GM21447 (cell line): ENCODE data around the gene PALD1.

ENCODE experiments used
- ATAC-seq: cut with Tn5 transposase; IDR thresholded peaks from one replicate; pipeline ENCODE4 v1.9.1; 2021; ENCODE audit not compliant: unreplicated experiment

The PALD1 gene

DNA sequence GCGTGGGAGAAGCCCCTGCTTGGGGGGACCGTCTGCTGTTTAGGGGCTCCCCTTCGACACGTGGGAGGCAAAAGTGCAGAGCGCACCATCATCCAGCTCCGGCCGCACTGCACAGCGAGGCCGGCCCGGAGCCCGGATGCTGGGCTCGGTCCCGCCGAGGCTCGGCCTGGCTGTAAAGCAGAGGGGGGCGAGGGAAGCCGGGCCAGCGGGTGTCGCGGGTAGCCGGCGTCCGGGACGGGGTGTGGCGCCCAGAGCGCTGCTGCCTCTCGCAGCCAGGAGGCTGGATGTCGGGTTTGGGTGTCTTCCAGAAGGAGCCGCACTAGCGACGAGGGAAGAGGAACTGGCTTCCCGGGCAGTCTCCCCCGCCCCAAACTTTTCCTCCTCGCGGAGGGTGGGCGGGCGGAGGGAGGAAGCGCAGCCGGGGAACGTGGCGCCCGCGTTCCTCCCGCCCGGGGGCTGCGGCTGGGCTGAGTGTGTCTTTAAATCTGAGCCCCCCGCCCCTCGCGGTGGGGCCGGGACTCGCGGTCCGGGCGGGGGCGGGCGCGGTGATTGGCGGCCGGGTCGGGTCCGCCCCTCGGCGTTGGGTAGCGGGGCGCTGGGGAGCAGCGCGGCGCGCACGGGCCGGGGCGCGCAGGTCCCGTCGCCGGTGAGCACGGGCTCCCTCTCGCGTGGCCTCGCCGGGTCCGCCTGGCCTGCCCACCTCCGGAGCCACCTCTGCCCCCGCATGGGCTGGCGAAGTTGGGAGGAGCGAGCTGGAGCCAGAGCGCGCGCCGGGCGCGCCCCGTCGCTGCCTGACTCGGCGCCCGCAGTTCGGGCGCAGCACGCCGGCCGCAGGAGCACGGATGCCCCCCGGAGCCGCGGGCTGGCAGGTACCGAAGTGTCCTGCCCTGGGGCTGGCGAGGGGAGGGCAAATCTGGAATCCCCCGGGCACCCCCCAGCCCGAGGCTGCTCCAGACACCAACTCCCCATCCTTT is at the start of gene PALD1:
TSS of gene PALD1 (plus strand) at position 577 of the 974 bp plus-strand sequence. CDS start 47,185 bp downstream, outside the sequence.
- ATAC-seq = no peak

DNA sequence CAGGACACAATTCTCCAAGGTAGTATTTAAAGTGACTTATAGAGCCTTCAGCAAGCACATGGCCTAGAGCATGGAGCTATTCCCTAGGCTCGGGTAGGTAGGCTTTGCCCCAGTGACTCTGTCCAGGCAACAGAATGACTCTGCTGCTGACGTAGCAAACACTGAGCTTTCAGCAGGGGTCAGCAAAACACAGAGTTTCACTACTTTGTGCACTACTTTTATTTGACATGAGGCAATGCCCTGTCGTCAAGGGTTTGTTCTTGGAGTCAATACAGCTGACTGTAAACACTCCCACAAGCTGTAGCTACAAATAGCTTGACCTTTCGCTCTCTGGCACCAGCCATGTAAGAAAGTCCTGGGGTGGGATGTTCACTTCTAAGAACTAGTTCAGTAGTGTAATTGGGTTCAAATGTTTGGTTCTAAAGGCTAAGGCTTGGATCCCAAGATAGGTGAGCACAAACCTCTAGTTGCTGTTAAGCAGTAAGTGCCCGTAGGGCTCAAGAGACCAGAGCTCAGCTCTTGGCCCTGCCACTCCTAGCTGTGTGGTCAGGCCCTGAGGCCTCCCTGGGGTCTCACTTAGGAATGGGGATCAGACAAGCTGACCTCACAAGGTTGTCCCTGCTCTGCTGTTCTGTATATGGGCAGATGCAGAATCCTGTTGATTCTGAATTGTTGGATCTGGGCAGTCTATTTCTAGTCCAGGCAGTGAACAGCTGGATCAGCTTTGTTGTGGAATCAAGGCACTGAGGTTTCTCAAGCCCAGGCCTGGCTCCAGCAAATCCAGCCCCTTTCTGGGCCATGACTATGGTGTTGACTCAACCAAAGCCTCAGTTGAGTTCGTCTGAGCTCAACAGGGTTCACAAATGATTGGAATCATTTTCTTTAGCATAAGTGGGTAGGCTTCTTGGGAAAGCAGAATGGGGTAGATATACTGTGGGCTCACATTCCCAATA is 47.8 kb upstream of the PALD1 start:
- ATAC-seq = no peak

- no peak for ATAC-seq
Observed at GRCh38 chr10:70432101-70432500, 46.5 kb upstream of the PALD1 start.

- no peak for ATAC-seq
Observed at GRCh38 chr10:70432561-70433263, 45.9 kb upstream of the PALD1 start.

- no peak for ATAC-seq
Observed at GRCh38 chr10:70433581-70434280, 44.8 kb upstream of the PALD1 start.

DNA sequence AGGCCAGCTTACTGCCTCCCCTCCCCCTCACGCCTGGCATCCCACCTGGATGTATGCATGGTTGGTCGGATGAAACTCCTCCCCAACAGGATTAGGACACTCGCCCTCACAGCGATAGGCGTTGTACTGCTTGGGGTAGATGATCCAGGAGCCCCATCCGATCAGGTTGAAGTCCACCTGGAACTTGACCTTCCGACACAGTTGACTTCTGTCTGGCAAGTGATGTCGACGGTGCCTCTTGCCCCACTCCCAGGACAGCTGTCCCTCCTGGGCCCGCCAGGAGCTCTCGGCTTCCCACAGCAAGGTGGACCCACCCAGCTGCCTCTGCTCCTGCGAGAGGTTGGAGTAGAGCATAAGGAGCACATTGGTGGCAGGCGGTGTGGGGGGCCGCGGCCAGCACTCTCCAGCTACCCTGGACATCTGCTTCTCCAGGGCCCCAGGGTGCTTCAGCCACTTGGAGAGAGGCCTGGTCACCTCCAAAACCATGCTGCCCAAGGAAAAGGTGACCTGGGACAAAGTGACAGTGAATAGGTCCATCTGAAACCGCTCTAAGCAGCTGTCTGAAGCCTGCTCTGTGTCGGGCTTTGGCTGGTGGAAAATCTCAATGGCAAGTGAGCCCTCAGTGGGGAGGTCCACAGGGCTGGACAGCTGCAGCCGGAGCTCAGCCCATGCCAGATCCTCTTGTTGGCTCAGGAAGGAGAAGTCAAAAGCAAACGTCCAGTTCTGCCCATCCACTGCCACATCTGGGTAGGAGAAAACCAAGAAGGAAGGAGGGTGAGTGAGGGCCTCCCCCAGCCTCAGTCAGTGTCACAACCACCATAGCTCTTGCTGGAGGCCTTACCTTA is 43.1 kb upstream of the PALD1 start:
- no peak for ATAC-seq

GRCh38 chr10:70437721-70438120 is 40.8 kb upstream of the PALD1 start:
- no peak for ATAC-seq

DNA sequence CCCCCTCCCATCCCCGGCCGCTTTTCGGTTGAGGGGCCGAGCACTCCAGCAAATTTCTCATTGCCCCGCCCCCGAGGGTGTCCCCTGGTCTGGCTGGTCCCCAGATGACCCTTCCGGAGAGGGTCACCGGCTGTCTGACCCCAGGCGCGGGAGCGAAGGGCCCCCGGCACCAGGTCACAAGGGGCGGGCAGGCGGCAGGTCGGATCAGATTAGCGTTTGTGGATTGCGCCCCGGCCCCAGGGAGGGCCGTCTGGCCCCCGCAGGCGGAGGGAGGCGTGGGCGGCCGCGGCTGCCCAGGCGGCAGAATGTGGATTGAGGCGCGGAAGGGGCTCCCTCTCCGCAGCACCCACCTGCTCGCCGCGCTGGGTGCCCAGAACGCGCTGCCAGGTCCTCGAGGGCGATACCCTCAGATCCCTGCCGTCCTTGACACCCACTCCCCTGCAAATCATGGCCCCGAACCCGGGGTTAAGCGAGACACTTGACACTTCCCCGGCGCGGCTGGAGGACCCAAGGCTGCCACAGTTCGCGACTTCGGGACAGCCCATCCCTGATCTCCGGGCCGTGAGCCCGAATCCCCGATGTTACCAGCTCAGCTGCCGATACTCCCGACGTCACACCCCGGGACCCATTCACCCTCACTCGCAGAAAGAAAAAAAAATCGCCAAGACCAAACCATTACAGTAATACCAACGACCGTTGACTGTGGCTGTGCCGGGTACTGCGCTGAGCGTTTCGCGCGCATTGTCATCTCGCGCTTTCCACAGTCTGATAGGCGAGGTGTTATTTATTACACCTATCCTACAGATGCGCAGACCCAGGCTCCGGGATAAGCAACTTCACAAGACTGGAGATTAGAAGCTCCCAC is 38.0 kb upstream of the PALD1 start:
- ATAC-seq = no peak

DNA sequence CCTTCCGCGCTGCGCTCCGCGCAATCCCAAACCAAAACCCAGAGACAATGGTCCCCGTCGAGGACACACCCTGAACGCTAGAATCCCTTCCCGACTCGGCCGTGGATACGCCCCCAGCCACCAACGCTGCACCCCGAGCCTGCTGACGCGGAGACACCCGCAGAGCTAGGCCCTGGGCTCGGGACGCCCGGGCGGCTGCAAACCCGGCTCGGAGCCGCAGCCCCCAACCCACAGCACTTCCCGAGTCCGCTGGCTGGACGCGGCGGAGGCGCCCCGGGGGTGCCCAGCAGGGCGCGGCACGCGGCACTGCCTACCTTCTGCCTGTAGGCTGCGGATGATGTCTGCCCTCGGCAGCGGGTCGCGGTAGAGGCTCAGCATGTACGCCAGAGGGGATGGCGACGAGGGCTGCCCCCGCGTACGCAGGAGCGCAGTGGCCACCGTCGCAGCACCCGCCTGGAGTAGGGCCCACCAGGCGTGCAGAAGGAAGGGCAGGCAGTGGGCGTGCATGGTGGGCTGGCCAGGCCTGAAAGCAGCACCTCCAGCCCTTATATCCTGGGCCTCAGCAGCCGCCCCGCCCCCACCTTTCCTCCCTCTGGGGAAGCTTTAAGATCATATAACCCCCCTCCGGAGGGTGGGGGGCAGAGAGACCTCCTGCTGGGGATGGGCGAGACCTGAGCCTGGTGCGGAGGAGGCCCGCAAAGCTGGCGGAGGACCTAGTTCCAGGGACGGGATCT is 37.2 kb upstream of the PALD1 start, which contains the start of gene NODAL:
TSS of gene NODAL (minus strand) at position 521 of the 734 bp plus-strand sequence. CDS start at position 507, 14 bp downstream.
- no peak for ATAC-seq

- ATAC-seq = no peak
Observed at GRCh38 chr10:70441895-70442309, 36.7 kb upstream of the PALD1 start.

- ATAC-seq = no peak
Observed at GRCh38 chr10:70442332-70442988, 36.1 kb upstream of the PALD1 start.

GRCh38 chr10:70444744-70445143 is 33.8 kb upstream of the PALD1 start:
- ATAC-seq = no peak

GRCh38 chr10:70445718-70446657 is 32.6 kb upstream of the PALD1 start:
- no peak for ATAC-seq

- ATAC-seq = no peak
Observed at GRCh38 chr10:70448236-70448635, 30.3 kb upstream of the PALD1 start.

DNA sequence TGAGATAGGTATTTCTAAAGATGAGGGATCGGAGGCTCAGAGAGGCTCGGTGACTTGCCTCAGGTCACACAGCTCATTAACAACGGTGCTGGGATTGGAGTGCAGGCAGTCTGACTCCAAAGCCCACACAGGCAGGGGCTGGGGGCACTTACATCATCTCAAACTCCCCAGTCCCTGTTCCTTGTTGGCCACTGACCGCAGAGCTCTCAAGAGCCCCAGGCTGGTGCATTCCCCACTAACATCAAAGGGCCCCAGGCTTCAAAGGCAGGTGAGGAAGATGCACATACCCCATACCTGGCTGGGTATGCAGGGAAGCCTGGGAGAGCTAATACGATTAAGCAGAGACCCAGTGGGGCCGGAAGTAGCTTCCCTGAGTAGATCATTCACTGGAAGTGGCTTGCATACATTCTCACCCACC is 23.3 kb upstream of the PALD1 start:
- no peak for ATAC-seq

GRCh38 chr10:70456164-70456563 is 22.4 kb upstream of the PALD1 start:
- no peak for ATAC-seq
